A549 (cell line): ENCODE measurements around the gene ARHGEF18.

ENCODE experiments used
- HDAC2 ChIP-seq: fragments of 200-600 bp; sonication (generic); IDR thresholded peaks from 2 replicates; pipeline ENCODE4 v1.6.1; 2016
- JUN ChIP-seq, 2 experiments: fragments of >200 bp; sonication (Bioruptor Twin); formaldehyde crosslinking; IDR thresholded peaks; 2 replicates in 1 of 2; 3 replicates in 1 of 2; pipeline ENCODE4 v1.6.1; 2016 to 2017
- POLR2A ChIP-seq: IDR thresholded peaks from 2 replicates; pipeline ENCODE4 v1.6.1; 2012; ENCODE audit warnings: mild to moderate bottlenecking, low read length
- RAD21 ChIP-seq, 2 experiments: fragments of >200 bp in 1 of 2; sonication (Bioruptor Twin) in 1 of 2; formaldehyde crosslinking in 1 of 2; IDR thresholded peaks in 1 of 2; conservative IDR thresholded peaks in 1 of 2; 2 replicates in 1 of 2; 3 replicates in 1 of 2; pipeline ENCODE4 v1.6.1; 2012 to 2018; ENCODE audit warnings: inconsistent platforms in 1 of 2
- RNF2 ChIP-seq: fragments of 200-600 bp; sonication (generic); IDR thresholded peaks from 2 replicates; pipeline ENCODE4 v1.6.1; 2016; ENCODE audit warnings: low read depth, mild to moderate bottlenecking, antibody characterized with exemption, moderate library complexity, borderline replicate concordance
- TF ChIP-seq, protein P1 (sequence below): IDR thresholded peaks from 2 replicates; pipeline ENCODE4 v1.6.1; 2012
- TF ChIP-seq, protein P2 (sequence below): fragments of >200 bp; sonication (Bioruptor Twin); formaldehyde crosslinking; IDR thresholded peaks from 3 replicates; pipeline ENCODE4 v1.5.1; 2016

DNA sequence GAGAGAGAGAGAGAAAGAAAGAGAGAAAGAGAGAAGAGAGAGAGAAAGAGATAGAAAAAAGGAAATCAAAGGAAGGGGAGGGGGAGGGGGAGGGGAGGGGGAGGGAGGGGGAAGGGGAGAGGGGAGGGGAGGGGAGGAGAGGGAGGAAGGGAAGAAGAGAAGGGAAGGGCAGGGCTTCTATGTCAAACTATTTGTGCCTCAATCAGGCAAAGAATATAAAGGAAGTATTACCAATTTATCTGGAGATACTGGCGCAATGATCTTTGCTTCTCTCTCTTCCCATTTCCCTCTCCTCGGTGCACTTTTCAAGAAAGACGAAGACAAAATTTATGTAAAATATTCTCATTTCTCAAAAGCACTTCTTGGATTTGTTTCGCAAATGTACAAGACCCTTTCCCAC is 45.3 kb upstream of the ARHGEF18 start:
- TF ChIP-seq HDAC2 (no peak), RNF2 (no peak), RAD21 (conservative IDR thresholded peaks at IDR 0.05 in 1 of 2, IDR thresholded peaks at IDR 0.05 in 1 of 2) (no peak), JUN (IDR thresholded peaks at IDR 0.05) (no peak), POLR2A (no peak)
- TF ChIP-seq, protein P1, sequence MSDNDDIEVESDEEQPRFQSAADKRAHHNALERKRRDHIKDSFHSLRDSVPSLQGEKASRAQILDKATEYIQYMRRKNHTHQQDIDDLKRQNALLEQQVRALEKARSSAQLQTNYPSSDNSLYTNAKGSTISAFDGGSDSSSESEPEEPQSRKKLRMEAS, result no peak
- TF ChIP-seq, protein P2, sequence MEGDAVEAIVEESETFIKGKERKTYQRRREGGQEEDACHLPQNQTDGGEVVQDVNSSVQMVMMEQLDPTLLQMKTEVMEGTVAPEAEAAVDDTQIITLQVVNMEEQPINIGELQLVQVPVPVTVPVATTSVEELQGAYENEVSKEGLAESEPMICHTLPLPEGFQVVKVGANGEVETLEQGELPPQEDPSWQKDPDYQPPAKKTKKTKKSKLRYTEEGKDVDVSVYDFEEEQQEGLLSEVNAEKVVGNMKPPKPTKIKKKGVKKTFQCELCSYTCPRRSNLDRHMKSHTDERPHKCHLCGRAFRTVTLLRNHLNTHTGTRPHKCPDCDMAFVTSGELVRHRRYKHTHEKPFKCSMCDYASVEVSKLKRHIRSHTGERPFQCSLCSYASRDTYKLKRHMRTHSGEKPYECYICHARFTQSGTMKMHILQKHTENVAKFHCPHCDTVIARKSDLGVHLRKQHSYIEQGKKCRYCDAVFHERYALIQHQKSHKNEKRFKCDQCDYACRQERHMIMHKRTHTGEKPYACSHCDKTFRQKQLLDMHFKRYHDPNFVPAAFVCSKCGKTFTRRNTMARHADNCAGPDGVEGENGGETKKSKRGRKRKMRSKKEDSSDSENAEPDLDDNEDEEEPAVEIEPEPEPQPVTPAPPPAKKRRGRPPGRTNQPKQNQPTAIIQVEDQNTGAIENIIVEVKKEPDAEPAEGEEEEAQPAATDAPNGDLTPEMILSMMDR, result no peak
